ENCODE measurements around the gene NCAM1. TPM values are rescaled to one million over a fixed set of nuclear protein-coding genes. Genes with fewer than 3 reads are reported as not detected.

Gene NCAM1
- total and polyA plus RNA-seq, 2 donors from 2014 or later: 1.7 to 3.0 TPM

- Histone ChIP-seq H3K9ac (ENCODE audit: low read length in 3 of 3) (no peak overlapping the region), H3K27me3 (ENCODE audit: control insufficient read depth, insufficient read depth, low read length) (no peaks in the 10 kb centered on the region), H3K4me1 (ENCODE audit: control insufficient read depth in 2 of 3, insufficient read depth in 2 of 3, low read depth in 1 of 3, low read length in 3 of 3) (peaks cover 0 to 5% (median 2%) of the 10 kb centered on the region in 3 donors), H3K9me3 (ENCODE audit: control insufficient read depth in 2 of 3, insufficient read depth in 1 of 3, low read length in 3 of 3) (no peaks in the 10 kb centered on the region), H3K27ac (ENCODE audit: low read depth in 2 of 2, low read length in 2 of 2) (no peak overlapping the region), H3K36me3 (ENCODE audit: control insufficient read depth in 2 of 3, insufficient read depth in 3 of 3, low read length in 3 of 3) (no peaks in the 10 kb centered on the region), H3K4me3 (ENCODE audit: low read length in 3 of 3) (peak overlapping the region in 1 of 3 donors; percentile 83)
- no peak for TF ChIP-seq CTCF (IDR thresholded peaks at IDR 0.05; ENCODE audit: borderline replicate concordance, extremely low read depth, insufficient read depth)
- intact Hi-C loops (cut with DNase I): no loop called here
- DNase-seq (no peak), FAIRE-seq (no peak)
These were observed 352.4 kb downstream of the NCAM1 start for GRCh38 chr11:113313601-113314000.

GRCh38 chr11:113314065-113314388 lies 352.8 kb downstream of the NCAM1 start:
- Histone ChIP-seq H3K4me1 (ENCODE audit: control insufficient read depth in 2 of 3, insufficient read depth in 2 of 3, low read depth in 1 of 3, low read length in 3 of 3) (peaks cover 0 to 5% (median 2%) of the 10 kb centered on the region in 3 donors), H3K9ac (ENCODE audit: low read length in 3 of 3) (peak overlapping the region in 1 of 3 donors; percentile 17), H3K9me3 (ENCODE audit: control insufficient read depth in 2 of 3, insufficient read depth in 1 of 3, low read length in 3 of 3) (no peaks in the 10 kb centered on the region), H3K27ac (ENCODE audit: low read depth in 2 of 2, low read length in 2 of 2) (no peak overlapping the region), H3K27me3 (ENCODE audit: control insufficient read depth, insufficient read depth, low read length) (no peaks in the 10 kb centered on the region), H3K36me3 (ENCODE audit: control insufficient read depth in 2 of 3, insufficient read depth in 3 of 3, low read length in 3 of 3) (no peaks in the 10 kb centered on the region), H3K4me3 (ENCODE audit: low read length in 3 of 3) (peak overlapping the region; percentile 11 to 83 (median 36))
- intact Hi-C loops (cut with DNase I): no loop called here
- FAIRE-seq (no peak), DNase-seq (no peak)
- TF ChIP-seq CTCF (IDR thresholded peaks at IDR 0.05; ENCODE audit: borderline replicate concordance, extremely low read depth, insufficient read depth): no peak

GRCh38 chr11:113314389-113315301 lies 353.4 kb downstream of the NCAM1 start, which contains the start of gene TTC12:
Gene TTC12 (plus strand): TSS chr11:113314583. CDS start chr11:113316258, 1,675 bp downstream.
- no peak for TF ChIP-seq CTCF (IDR thresholded peaks at IDR 0.05; ENCODE audit: borderline replicate concordance, extremely low read depth, insufficient read depth)
- DNase-seq: peak; percentile 96 to 97 (median 97)
- peak within 1 kb of the TSS; percentile 75 to 85 (median 83) for H3K4me3 ChIP-seq (ENCODE audit: low read length in 3 of 3)
- H3K36me3 ChIP-seq (ENCODE audit: control insufficient read depth in 2 of 3, insufficient read depth in 3 of 3, low read length in 3 of 3): no peaks in the 10 kb centered on the region
- peaks cover 0 to 5% (median 2%) of the 10 kb centered on the region in 3 donors for H3K4me1 ChIP-seq (ENCODE audit: control insufficient read depth in 2 of 3, insufficient read depth in 2 of 3, low read depth in 1 of 3, low read length in 3 of 3)
- no peak for FAIRE-seq
- peak within 1 kb of the TSS; percentile 54 to 83 (median 72) for H3K9ac ChIP-seq (ENCODE audit: low read length in 3 of 3)
- H3K27ac ChIP-seq (ENCODE audit: low read depth in 2 of 2, low read length in 2 of 2): peak within 1 kb of the TSS; percentile 87 to 88
- no peaks in the 10 kb centered on the region for H3K9me3 ChIP-seq (ENCODE audit: control insufficient read depth in 2 of 3, insufficient read depth in 1 of 3, low read length in 3 of 3)
- no peaks in the 10 kb centered on the region for H3K27me3 ChIP-seq (ENCODE audit: control insufficient read depth, insufficient read depth, low read length)
- intact Hi-C loops (cut with DNase I): no loop called here
